ENCODE results near the gene CIAO3.
"Not testable (repeated sequence)": the region's sequence is repeated elsewhere in the genome, so short reads cannot be mapped to it uniquely, and the experiment has no call there.

CIAO3 gene

GRCh38 chr16:743794-744500 is 3.1 kb upstream of the CIAO3 start:
- intact Hi-C loops (cut with DNase I), result no loop called here
- DNase-seq, result no peak

DNA sequence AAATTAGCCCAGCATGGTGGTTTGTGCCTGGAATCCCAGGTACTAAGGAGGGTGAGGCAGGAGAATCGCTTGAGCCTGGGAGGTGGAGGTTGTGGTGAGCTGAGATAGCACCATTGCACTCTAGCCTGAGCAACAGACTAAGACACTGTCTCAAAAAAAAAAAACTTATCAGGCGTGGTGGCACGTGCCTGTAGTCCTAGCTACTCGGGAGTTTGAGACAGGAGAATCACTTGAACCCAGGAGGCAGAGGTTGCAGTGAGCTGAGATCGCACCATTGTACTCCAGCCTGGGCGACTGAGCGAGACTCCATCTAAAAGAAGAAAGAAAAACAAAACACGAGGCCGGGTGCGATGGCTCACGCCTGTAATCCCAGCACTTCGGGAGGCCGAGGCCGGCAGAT is 2.1 kb upstream of the CIAO3 start:
- intact Hi-C loops (cut with DNase I); DNase-seq: not testable (repeated sequence)

- intact Hi-C loops (cut with DNase I), result loop anchor here (2.0 kb wide), 1 partner anchor 21 kb away; the partner anchor contains the start of gene ANTKMT
- DNase-seq, result peak in 1 of 42 donors; percentile 2
Observed at GRCh38 chr16:741986-742629, 1.3 kb upstream of the CIAO3 start.

GRCh38 chr16:740459-740763 is 386 bp downstream of the CIAO3 start:
- intact Hi-C loops (cut with DNase I), result loop anchor here (2.0 kb wide), 1 partner anchor 20 kb away; the partner anchor contains the start of gene ANTKMT
- no peak for DNase-seq

GRCh38 chr16:739560-740458 is 988 bp downstream of the CIAO3 start:
- intact Hi-C loops (cut with DNase I), result loop anchor here (2.0 kb wide), 1 partner anchor 19 kb away; the partner anchor contains the start of gene ANTKMT
- DNase-seq, result peak in 1 of 42 donors; percentile 14

GRCh38 chr16:736936-737481 is 3.8 kb downstream of the CIAO3 start:
- intact Hi-C loops (cut with DNase I), result no loop called here
- no peak for DNase-seq

- peak in 20 of 42 donors; percentile 39 to 80 (median 62) for DNase-seq
- intact Hi-C loops (cut with DNase I), result no loop called here
Observed at GRCh38 chr16:735982-736453, 4.8 kb downstream of the CIAO3 start.

DNA sequence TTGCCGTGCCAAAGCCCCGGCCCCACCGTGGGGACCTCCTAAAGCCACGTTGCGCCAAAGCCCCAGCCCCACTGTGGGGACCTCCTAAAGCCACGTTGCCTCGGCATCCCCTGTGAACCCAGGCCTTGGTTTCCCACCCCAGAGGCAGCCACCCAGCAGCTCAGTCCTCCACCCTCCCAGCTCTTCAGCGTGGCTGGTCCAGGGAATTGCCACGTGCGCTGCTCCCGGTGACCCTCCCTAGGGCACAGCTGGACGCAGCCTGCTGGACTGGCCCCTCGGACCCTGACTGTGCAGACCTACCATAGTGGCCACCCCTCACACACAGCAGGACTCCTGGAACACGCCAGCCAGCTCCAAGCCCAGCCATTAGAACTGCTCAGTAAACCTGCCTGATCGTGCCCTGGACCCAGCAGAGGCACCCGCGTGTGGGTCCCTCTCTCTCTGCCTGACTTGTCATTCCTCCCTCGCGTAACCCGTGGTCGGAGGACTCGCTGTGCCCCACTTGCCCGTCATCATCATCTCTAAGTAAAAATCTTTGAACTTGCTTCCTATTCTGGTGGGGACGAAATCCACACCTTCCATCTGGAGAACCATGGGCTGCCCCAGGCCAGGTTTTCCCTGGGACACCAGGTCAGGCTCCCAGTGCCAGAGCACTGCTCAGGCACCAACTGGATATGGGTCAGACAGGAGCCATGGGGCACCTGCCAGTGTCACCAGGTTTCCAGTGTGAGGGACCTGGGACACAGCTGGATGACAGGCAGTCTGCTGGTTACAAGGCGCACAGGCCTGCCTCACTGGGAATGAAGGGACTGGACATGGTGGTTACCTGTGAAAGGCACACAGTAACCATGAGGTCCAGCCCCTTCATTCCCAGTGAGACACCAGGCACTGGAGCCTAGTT is 5.6 kb downstream of the CIAO3 start:
- intact Hi-C loops (cut with DNase I), result no loop called here
- DNase-seq, result peak in 1 of 42 donors; percentile 14

DNA sequence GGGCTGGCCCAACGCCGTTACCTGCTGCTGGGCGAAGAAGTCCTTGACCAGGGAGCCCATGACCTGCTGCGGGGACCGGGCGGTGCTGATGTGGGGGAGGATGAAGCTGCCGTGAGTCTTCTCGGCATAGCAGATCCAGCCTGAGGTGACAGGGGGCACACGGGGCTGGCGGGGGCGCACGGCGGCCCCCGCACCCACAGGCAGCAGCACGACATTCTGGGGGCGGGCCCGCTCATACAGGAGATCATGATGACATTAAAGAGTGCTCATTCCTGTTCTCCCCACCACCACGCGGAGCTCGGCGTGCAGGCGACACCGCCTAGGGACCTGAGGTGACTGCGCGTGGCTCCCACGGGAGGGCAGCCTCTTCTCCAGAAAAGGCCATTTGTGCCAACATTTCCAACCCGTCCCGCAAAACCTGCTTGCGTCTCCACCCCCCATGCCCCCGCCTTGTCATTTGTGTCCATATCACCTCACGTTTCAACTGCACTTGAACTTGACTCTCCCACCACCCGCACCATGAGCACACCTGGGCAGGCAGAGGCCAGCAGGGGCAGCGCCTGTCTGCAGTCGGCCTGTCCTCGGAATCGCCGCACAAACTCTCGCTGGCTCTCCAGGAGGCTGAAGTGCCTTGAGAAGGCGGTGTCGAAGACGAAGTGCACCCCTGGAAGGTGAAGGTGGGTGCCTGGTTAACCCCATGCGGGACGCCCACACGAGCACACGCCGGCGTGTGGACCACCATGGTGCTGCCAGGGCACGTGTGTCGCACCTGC is 6.4 kb downstream of the CIAO3 start:
- DNase-seq, result peak; percentile 59 to 95 (median 83)
- intact Hi-C loops (cut with DNase I), result no loop called here

DNA sequence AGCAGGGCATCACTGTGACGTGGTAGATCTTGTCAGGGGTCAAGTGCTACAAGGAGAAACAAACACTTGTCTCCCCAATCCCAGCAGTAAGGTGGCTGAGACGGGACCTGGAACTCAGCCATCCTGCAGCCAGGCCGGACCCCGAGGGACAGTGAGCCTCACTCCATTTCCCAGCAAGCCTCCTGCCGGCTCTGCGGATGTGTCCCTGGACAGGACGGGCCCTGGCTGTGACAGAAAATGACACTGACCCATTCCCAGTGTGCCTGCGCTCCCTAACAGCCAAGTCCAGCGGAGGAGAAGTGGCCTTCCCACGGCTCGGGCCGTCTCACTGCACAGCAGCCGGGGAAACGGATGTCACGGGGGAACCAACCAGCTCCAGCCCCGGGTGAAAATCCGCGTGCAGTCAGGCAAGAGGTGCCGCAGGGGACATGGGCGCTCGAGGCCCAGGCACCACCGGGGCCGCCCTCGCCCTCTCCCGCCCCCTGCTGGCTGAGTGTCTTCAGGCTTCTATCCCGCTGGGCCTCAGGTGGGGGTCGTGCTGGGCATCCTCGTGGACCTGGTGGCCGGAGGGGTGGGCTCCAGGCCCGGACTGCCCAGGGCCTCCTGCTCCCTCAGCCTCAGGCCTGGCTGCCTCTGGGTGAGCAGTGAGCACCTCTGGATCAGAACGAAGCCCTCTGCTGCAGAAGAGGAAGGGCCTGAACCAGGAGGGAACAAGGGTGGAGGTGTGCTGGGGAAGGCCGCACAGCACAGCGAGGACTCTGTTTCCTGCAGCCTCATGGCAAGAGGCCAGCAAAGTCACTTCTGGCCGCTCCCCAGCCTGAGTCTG is 7.2 kb downstream of the CIAO3 start:
- DNase-seq, result peak in 8 of 42 donors; percentile 9 to 55 (median 28)
- intact Hi-C loops (cut with DNase I), result no loop called here

DNA sequence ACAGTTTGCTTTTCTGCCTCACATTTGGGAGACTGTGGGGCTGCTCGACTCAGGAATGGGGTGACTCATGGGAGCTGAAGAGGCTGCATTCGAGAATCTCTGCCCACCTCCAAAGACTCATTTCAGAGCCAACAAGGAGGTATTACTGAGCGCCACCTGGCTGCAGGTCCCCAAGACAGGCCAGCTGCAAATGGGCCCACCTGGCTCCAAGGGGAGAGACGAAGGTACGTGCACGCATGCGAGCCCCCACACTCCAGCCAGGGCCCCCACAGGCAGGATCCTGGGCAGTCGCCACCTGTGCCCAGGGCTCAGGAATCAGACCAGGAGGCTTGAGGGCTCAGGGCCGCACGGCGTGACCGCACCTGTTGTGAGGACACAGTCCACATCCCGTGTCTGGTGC is 7.9 kb downstream of the CIAO3 start:
- peak in 30 of 42 donors; percentile 33 to 90 (median 70) for DNase-seq
- intact Hi-C loops (cut with DNase I), result no loop called here

- DNase-seq, result no peak
- intact Hi-C loops (cut with DNase I), result no loop called here
Observed at GRCh38 chr16:732332-732731, 8.5 kb downstream of the CIAO3 start.

DNA sequence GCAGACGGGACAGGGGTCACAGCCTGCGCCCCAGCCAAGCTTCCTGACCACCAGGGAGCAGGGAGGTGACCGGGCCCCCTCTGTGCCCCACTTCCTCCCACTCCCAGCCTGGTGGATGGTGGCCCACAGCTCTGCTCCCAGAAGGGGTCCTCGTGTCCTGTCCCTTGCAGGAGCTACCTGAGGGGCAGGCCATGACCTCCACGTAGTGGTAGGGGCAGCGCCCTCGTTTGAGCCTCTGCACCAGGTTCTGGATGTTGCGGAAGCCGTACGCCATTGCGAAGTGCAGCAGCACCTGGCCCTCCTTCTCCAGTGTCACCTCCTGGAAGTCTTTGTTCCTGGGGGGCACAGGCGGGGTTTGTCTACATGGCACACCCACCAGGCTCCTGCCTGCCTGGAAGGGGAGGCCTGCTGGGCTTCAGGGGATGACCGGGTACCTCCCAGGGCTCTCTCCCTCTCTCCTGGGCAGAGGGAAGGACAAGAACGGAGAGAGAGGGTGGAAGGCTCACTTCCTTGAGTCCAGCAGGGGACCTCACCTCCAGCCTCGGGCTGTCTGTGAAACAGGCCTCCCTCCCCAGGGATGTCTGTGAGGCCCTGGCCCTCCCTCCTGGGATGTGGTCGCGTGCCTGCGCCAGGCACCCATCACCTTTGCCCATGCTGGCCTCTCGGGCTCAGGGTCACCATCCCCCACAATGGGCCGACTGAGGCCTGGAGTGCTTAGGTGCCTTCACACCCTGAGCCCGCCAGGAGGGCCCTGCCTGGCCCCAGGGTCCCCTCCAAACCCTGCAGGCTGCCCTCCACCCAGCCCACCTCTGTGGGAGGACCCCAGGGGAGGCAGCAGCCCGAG is 9.9 kb downstream of the CIAO3 start:
- peak in 2 of 42 donors; percentile 2 to 7 for DNase-seq
- intact Hi-C loops (cut with DNase I), result no loop called here

- intact Hi-C loops (cut with DNase I), result no loop called here
- peak in 4 of 42 donors; percentile 2 to 12 (median 8) for DNase-seq
Observed at GRCh38 chr16:729768-730665, 10.8 kb downstream of the CIAO3 start.
